HL-60 (cell line): ENCODE measurements around the gene NPHP4.

Source experiments
- DNase-seq, 2 experiments: peaks; one replicate each; pipeline ENCODE4 v3.0.0-alpha.2; 2010 to 2020; ENCODE audit warnings: low read depth in 1 of 2, low spot score in 1 of 2
- H3K27ac ChIP-seq: fragments of 250-450 bp; sonication (Bioruptor Pico); replicated peaks from 2 replicates; pipeline ENCODE4 v1.5.1; 2020; ENCODE audit warnings: mild to moderate bottlenecking, moderate library complexity
- H3K27me3 ChIP-seq: fragments of 250-450 bp; sonication (Bioruptor Pico); 2 replicates; pipeline ENCODE4 v1.5.1; 2021; ENCODE audit warnings: mild to moderate bottlenecking, moderate library complexity; ENCODE audit not compliant: insufficient read depth, poor library complexity, severe bottlenecking
- H3K4me3 ChIP-seq: replicated peaks from 2 replicates; pipeline ENCODE4 v1.5.1; 2011; ENCODE audit warnings: mild to moderate bottlenecking, control low read depth, low read length; ENCODE audit not compliant: insufficient read depth
- CTCF ChIP-seq: IDR thresholded peaks from one replicate; pipeline ENCODE4 v1.5.1; 2011; ENCODE audit warnings: low read length, control low read depth, inconsistent platforms; ENCODE audit not compliant: insufficient read depth
- GABPA ChIP-seq: IDR thresholded peaks from 2 replicates; pipeline ENCODE4 v1.6.1; 2012; ENCODE audit warnings: low read depth
- POLR2AphosphoS5 ChIP-seq: IDR thresholded peaks from 2 replicates; pipeline ENCODE4 v1.6.1; 2012; ENCODE audit warnings: low read depth
- REST ChIP-seq: IDR thresholded peaks from 2 replicates; pipeline ENCODE4 v1.6.1; 2012; ENCODE audit warnings: low read depth; ENCODE audit not compliant: insufficient replicate concordance
- SPI1 ChIP-seq: IDR thresholded peaks from 2 replicates; pipeline ENCODE4 v1.6.1; 2012; ENCODE audit warnings: low read depth, mild to moderate bottlenecking, borderline replicate concordance

NPHP4 gene

GRCh38 chr1:5995871-5996630 is 3.8 kb upstream of the NPHP4 start:
- DNase-seq, result no peak
- H3K4me3 ChIP-seq, result no peak overlapping the region
- no peaks in the 10 kb centered on the region for H3K27me3 ChIP-seq
- no peak for TF ChIP-seq CTCF
- TF ChIP-seq GABPA, result no peak
- TF ChIP-seq SPI1, result no peak
- TF ChIP-seq POLR2AphosphoS5, result no peak
- no peak for TF ChIP-seq REST
- no peak overlapping the region for H3K27ac ChIP-seq

- Histone ChIP-seq H3K27ac (no peak overlapping the region), H3K27me3 (no peaks in the 10 kb centered on the region), H3K4me3 (no peak overlapping the region)
- DNase-seq, result no peak
- TF ChIP-seq POLR2AphosphoS5 (no peak), REST (no peak), GABPA (no peak), CTCF (no peak), SPI1 (no peak)
These were observed 2.7 kb upstream of the NPHP4 start for GRCh38 chr1:5994713-5995621.

- H3K27ac ChIP-seq, result peak overlapping the region; percentile 58
- DNase-seq, result peak; percentile 55 to 62
These were observed 1.6 kb upstream of the NPHP4 start for GRCh38 chr1:5993556-5994491.

More at GRCh38 chr1:5993556-5994491, 1.6 kb upstream of the NPHP4 start:
- Histone ChIP-seq H3K27me3 (no peaks in the 10 kb centered on the region), H3K4me3 (peak overlapping the region; percentile 94)
- TF ChIP-seq REST (no peak), SPI1 (peak; percentile 24; the same call in 1 of the 2 replicates), CTCF (no peak), GABPA (no peak), POLR2AphosphoS5 (no peak)
